ENCODE results near the gene ROBO2.
"Not testable (repeated sequence)": the region's sequence is repeated elsewhere in the genome, so short reads cannot be mapped to it uniquely, and the experiment has no call there.

Gene ROBO2

GRCh38 chr3:77326586-77326985 lies 286.7 kb downstream of the ROBO2 start:
- DNase-seq (ENCODE audit: low read depth): no peak

- DNase-seq (ENCODE audit: low read depth): no peak
These were observed 288.8 kb downstream of the ROBO2 start for GRCh38 chr3:77328690-77329089.

GRCh38 chr3:77329116-77329515 lies 289.2 kb downstream of the ROBO2 start:
- DNase-seq (ENCODE audit: low read depth): no peak

GRCh38 chr3:77338195-77338594 lies 298.3 kb downstream of the ROBO2 start:
- DNase-seq (ENCODE audit: low read depth): no peak

- no peak for DNase-seq (ENCODE audit: low read depth)
These were observed 302.1 kb downstream of the ROBO2 start for GRCh38 chr3:77342027-77342426.

GRCh38 chr3:77342688-77343087 lies 302.8 kb downstream of the ROBO2 start:
- no peak for DNase-seq (ENCODE audit: low read depth)

GRCh38 chr3:77345009-77345408 lies 305.1 kb downstream of the ROBO2 start:
- DNase-seq (ENCODE audit: low read depth): no peak

- no peak for DNase-seq (ENCODE audit: low read depth)
These were observed 308.5 kb downstream of the ROBO2 start for GRCh38 chr3:77348244-77348855.

GRCh38 chr3:77354958-77355357 lies 315.1 kb downstream of the ROBO2 start:
- no peak for DNase-seq (ENCODE audit: low read depth)

- DNase-seq (ENCODE audit: low read depth): no peak
These were observed 323.0 kb downstream of the ROBO2 start for GRCh38 chr3:77362936-77363335.

GRCh38 chr3:77365152-77365551 lies 325.3 kb downstream of the ROBO2 start:
- no peak for DNase-seq (ENCODE audit: low read depth)

GRCh38 chr3:77370413-77370812 lies 330.5 kb downstream of the ROBO2 start:
- no peak for DNase-seq (ENCODE audit: low read depth)

- no peak for DNase-seq (ENCODE audit: low read depth)
These were observed 332.1 kb downstream of the ROBO2 start for GRCh38 chr3:77372018-77372417.

- no peak for DNase-seq (ENCODE audit: low read depth)
These were observed 332.9 kb downstream of the ROBO2 start for GRCh38 chr3:77372634-77373346.

- DNase-seq (ENCODE audit: low read depth): no peak
These were observed 333.7 kb downstream of the ROBO2 start for GRCh38 chr3:77373619-77374018.

GRCh38 chr3:77376511-77376910 lies 336.6 kb downstream of the ROBO2 start:
- DNase-seq (ENCODE audit: low read depth): no peak

- DNase-seq (ENCODE audit: low read depth): no peak
These were observed 337.8 kb downstream of the ROBO2 start for GRCh38 chr3:77377717-77378116.

- DNase-seq (ENCODE audit: low read depth): no peak
These were observed 340.2 kb downstream of the ROBO2 start for GRCh38 chr3:77380136-77380535.

- DNase-seq (ENCODE audit: low read depth): no peak
These were observed 341.5 kb downstream of the ROBO2 start for GRCh38 chr3:77381431-77381830.

GRCh38 chr3:77392181-77392580 lies 352.3 kb downstream of the ROBO2 start:
- DNase-seq (ENCODE audit: low read depth): no peak

- no peak for DNase-seq (ENCODE audit: low read depth)
These were observed 354.1 kb downstream of the ROBO2 start for GRCh38 chr3:77394046-77394445.

GRCh38 chr3:77404871-77405270 lies 365.0 kb downstream of the ROBO2 start:
- DNase-seq (ENCODE audit: low read depth): no peak

- no peak for DNase-seq (ENCODE audit: low read depth)
These were observed 367.5 kb downstream of the ROBO2 start for GRCh38 chr3:77407441-77407840.

- DNase-seq (ENCODE audit: low read depth): not testable (repeated sequence)
These were observed 370.4 kb downstream of the ROBO2 start for GRCh38 chr3:77410334-77410733.

Measured in stimulated activated CD8-positive, alpha-beta memory T cell treated with anti-CD3 and anti-CD28 coated beads, Interleukin-4, amount 100 ng/mL, for 24 hours (primary cell).